Measurements from ENCODE around the gene SLC13A2. TPM values are rescaled to one million over a fixed set of nuclear protein-coding genes. Genes with fewer than 3 reads are reported as not detected.
A peak's percentile ranks its signal among the peaks of the same experiment; 100 is the strongest.

Gene SLC13A2
- total RNA-seq, 2 donors from 2014 or later, result 1.8 TPM; not detected in 1

DNA sequence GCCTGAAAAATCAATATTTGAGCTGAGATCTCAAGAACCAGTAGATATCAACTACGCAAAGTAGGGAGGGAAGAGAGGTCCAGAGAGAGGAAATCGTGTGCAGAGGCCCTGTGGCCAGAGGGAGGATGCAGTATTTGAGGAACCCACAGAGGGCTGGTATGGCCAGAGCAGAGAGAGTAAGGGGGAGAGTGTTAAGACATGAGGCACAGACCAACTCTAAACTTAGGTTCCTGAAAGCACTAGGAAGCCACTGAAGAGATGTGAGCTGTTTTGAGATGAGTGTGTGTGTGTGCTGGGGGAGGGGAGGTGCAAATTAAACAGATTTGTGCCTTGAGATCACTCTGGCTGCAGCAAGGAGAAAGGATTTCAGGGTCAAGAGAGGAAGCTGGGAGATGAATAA, 10.9 kb downstream of the SLC13A2 start:
- Histone ChIP-seq H3K9me3 (no peaks in the 10 kb centered on the region), H3K4me1 (peaks cover 22% of the 10 kb centered on the region), H3K4me3 (no peak overlapping the region), H3K27ac (no peak overlapping the region), H3K27me3 (no peaks in the 10 kb centered on the region), H3K36me3 (replicated peaks in 1 of 2; ENCODE audit: insufficient read depth in 1 of 2, low read depth in 2 of 2) (no peaks in the 10 kb centered on the region)
- intact Hi-C loops (cut with DNase I), result no loop called here
- TF ChIP-seq POLR2A (IDR thresholded peaks at IDR 0.05), result no peak
- TF ChIP-seq, protein P1, sequence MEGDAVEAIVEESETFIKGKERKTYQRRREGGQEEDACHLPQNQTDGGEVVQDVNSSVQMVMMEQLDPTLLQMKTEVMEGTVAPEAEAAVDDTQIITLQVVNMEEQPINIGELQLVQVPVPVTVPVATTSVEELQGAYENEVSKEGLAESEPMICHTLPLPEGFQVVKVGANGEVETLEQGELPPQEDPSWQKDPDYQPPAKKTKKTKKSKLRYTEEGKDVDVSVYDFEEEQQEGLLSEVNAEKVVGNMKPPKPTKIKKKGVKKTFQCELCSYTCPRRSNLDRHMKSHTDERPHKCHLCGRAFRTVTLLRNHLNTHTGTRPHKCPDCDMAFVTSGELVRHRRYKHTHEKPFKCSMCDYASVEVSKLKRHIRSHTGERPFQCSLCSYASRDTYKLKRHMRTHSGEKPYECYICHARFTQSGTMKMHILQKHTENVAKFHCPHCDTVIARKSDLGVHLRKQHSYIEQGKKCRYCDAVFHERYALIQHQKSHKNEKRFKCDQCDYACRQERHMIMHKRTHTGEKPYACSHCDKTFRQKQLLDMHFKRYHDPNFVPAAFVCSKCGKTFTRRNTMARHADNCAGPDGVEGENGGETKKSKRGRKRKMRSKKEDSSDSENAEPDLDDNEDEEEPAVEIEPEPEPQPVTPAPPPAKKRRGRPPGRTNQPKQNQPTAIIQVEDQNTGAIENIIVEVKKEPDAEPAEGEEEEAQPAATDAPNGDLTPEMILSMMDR (IDR thresholded peaks at IDR 0.05), result no peak
- DNase-seq (no peak), ATAC-seq (no peak)
- 32 to 41% methylated on average over 2 of the region's 2 CpGs for WGBS, 2 donors

DNA sequence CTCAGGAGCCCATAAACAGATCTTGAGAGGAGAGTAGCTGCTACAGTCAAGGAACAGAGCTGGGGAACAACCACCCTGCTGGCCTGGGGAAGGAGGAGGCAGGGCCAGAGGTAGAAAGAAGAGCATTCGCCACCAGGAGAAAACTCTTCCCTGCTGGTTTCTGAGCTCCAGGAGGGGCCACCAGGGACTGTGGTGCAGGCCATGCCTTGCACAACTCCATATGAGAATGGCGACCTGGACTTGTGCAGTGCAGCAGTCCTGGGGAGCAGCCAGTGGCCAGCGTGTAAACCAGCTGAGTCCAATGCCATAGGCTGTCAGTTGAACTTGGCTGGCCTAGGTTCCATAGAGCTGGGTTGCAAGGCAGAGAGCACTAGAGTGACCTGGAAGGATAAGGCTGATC, 11.6 kb downstream of the SLC13A2 start:
- 73 to 89% methylated on average over 3 of the region's 3 CpGs for WGBS, 2 donors
- no peak for DNase-seq
- TF ChIP-seq, protein P1 (IDR thresholded peaks at IDR 0.05), result no peak
- TF ChIP-seq POLR2A (IDR thresholded peaks at IDR 0.05), result no peak
- intact Hi-C loops (cut with DNase I), result no loop called here
- H3K4me1 ChIP-seq, result peaks cover 22% of the 10 kb centered on the region
- no peaks in the 10 kb centered on the region for H3K36me3 ChIP-seq (replicated peaks in 1 of 2; ENCODE audit: insufficient read depth in 1 of 2, low read depth in 2 of 2)
- no peaks in the 10 kb centered on the region for H3K9me3 ChIP-seq
- no peak overlapping the region for H3K4me3 ChIP-seq
- no peak overlapping the region for H3K27ac ChIP-seq
- H3K27me3 ChIP-seq, result no peaks in the 10 kb centered on the region
- no peak for ATAC-seq

DNA sequence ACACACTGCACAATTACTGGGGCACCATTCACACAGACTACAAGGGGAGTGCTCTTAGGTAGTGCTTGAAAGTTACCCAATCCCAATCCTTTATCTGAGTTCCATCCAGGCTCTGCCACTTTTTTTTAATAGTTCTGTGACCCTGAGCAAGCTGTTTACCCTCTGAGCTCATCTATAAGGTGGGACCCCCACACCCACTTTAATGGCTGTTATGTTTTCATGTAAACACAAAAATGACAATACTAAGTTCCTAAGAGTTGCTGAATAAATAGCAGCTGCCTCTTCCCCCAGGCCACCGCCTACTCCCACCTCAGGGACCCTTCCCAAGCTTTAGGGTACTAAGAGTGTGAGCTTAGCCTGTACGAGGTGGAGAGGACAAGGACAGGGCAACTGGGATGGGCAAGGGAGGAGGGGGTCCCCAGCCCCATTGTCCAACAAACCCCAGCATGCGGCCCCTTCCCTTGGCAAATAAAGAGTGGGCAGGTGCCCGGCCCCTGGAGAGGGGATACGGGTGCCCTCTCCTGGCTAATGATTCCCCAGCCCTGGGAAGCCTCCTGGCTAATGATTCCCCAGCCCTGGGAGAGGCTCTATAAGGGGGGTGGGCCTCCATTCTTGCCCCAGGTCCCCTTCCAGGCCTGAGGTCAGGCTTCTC, 14.6 kb downstream of the SLC13A2 start:
- Histone ChIP-seq H3K9me3 (no peaks in the 10 kb centered on the region), H3K36me3 (replicated peaks in 1 of 2; ENCODE audit: insufficient read depth in 1 of 2, low read depth in 2 of 2) (no peaks in the 10 kb centered on the region), H3K4me3 (no peak overlapping the region), H3K27ac (no peak overlapping the region), H3K4me1 (peaks cover 15% of the 10 kb centered on the region), H3K27me3 (no peaks in the 10 kb centered on the region)
- DNase-seq (no peak), ATAC-seq (no peak)
- intact Hi-C loops (cut with DNase I), result no loop called here
- TF ChIP-seq, protein P1 (IDR thresholded peaks at IDR 0.05), result no peak
- no peak for TF ChIP-seq POLR2A (IDR thresholded peaks at IDR 0.05)
- 59 to 68% methylated on average over 3 to 5 of the region's 5 CpGs for WGBS, 2 donors

DNA sequence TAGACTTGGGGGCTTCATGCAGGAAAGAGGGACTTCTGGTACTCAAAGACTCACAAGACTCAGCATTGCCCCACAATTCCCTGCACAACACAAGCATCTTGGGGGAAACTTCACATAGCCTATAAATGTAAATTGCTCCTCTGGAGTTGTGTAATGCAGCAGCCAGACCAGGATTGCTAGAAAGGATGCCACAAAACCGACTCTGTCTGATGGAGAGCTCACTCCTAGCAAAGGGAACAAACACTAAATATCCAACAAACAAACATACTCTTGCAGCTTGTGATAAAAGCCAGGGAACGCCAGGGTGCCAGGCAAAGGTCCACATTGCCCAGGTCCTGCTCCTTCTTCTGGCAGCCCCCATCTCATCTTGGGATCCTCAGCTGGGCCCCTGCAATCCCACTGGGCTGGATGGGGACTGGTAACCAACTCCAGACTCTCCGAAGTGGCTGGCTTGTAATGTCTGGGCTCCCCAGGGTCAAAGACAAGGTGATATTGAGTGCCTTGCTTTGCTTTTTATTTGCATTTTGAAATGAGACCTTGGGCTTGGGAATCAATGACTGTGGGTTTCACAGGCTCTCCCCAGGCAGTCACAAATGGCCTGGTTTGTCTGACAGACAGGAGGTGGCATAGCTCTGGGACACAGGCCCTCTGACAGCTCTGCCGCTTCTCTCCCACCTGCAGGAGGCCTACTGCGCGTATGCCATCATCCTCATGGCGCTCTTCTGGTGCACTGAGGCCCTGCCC, 15.3 kb downstream of the SLC13A2 start:
- Histone ChIP-seq H3K4me1 (peaks cover 15% of the 10 kb centered on the region), H3K27ac (no peak overlapping the region), H3K36me3 (replicated peaks in 1 of 2; ENCODE audit: insufficient read depth in 1 of 2, low read depth in 2 of 2) (no peaks in the 10 kb centered on the region), H3K4me3 (no peak overlapping the region), H3K9me3 (no peaks in the 10 kb centered on the region), H3K27me3 (no peaks in the 10 kb centered on the region)
- TF ChIP-seq, protein P1 (IDR thresholded peaks at IDR 0.05), result no peak
- TF ChIP-seq POLR2A (IDR thresholded peaks at IDR 0.05), result no peak
- DNase-seq (no peak), ATAC-seq (peak; percentile 10)
- intact Hi-C loops (cut with DNase I), result no loop called here
- 59 to 62% methylated on average over 7 of the region's 7 CpGs for WGBS, 2 donors

All from body of pancreas (tissue), 4 donors.